ENCODE measurements around the gene CD164. TPM values are rescaled to one million over a fixed set of nuclear protein-coding genes. Genes with fewer than 3 reads are reported as not detected.

The CD164 gene
- total and polyA plus RNA-seq, 9 donors, result 129 to 215 (median 173) TPM

- Histone ChIP-seq H3K4me1 (ENCODE audit: insufficient read depth) (peaks cover 3% of the 10 kb centered on the region), H3K27ac (no peak overlapping the region), H3K9me3 (no peaks in the 10 kb centered on the region), H3K27me3 (no peaks in the 10 kb centered on the region), H3K4me3 (no peak overlapping the region), H3K36me3 (no peaks in the 10 kb centered on the region)
- TF ChIP-seq POLR2A (IDR thresholded peaks at IDR 0.05), result no peak
- no peak for TF ChIP-seq CTCF (IDR thresholded peaks at IDR 0.05)
- no peak for TF ChIP-seq EP300 (IDR thresholded peaks at IDR 0.05)
- DNase-seq, result no peak
- intact Hi-C loops (cut with DNase I), result no loop called here
- 91 to 95% (median 95%) methylated on average over 4 of the region's 4 CpGs for WGBS, 3 donors
Measured at GRCh38 chr6:109373762-109374161, 8.5 kb downstream of the CD164 start.

DNA sequence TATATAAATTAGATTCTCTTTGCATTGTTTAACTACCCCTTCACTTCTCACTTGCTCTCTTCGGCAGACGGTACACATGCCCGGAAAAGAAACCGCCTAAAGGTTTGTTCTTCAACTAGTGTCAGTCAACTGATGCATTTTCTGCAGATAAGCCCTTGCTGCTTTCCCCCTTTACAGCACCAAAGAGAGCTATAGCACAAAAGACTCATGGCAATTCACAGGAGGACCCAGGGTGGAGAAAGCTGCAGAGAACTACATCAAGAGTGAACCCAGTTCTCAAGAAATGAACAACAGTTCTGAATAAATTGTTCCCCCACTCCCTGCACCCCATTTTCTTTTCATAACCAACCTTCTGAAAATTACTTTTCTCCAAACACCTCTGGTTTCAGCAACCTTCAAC is 8.9 kb downstream of the CD164 start:
- Histone ChIP-seq H3K27ac (no peak overlapping the region), H3K9me3 (no peaks in the 10 kb centered on the region), H3K27me3 (no peaks in the 10 kb centered on the region), H3K4me3 (no peak overlapping the region), H3K36me3 (no peaks in the 10 kb centered on the region), H3K4me1 (ENCODE audit: insufficient read depth) (peaks cover 3% of the 10 kb centered on the region)
- WGBS, 3 donors, result 86 to 94% (median 92%) methylated on average over 4 of the region's 4 CpGs
- TF ChIP-seq POLR2A (IDR thresholded peaks at IDR 0.05) (no peak), EP300 (IDR thresholded peaks at IDR 0.05) (no peak), CTCF (IDR thresholded peaks at IDR 0.05) (no peak)
- DNase-seq, result no peak
- intact Hi-C loops (cut with DNase I), result no loop called here

DNA sequence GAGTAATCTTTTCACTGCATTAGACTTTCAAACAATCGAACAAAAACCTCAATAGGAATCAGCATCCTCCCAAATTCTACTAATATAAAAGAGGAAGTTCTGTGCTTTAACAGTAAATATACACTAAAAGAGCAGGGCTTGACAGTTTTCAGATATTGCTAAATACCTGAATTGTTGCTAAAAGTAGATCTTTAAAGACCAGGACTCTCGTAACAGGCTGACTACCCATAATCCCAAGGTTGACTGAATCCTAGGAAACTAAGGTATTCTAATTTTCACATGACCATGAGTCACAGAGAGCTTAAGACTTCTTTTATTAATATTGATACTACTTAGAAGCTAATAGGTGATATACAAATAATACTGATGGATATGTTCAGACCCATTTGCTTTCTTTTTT is 10.1 kb downstream of the CD164 start:
- H3K4me1 ChIP-seq (ENCODE audit: insufficient read depth), result peaks cover 3% of the 10 kb centered on the region
- H3K4me3 ChIP-seq, result no peak overlapping the region
- DNase-seq, result no peak
- intact Hi-C loops (cut with DNase I), result no loop called here
- H3K36me3 ChIP-seq, result no peaks in the 10 kb centered on the region
- TF ChIP-seq POLR2A (IDR thresholded peaks at IDR 0.05), result no peak
- TF ChIP-seq CTCF (IDR thresholded peaks at IDR 0.05), result no peak
- TF ChIP-seq EP300 (IDR thresholded peaks at IDR 0.05), result no peak
- H3K27me3 ChIP-seq, result no peaks in the 10 kb centered on the region
- no peaks in the 10 kb centered on the region for H3K9me3 ChIP-seq
- WGBS, 3 donors, result 45 to 63% (median 56%) methylated on average over 2 of the region's 2 CpGs
- no peak overlapping the region for H3K27ac ChIP-seq

DNA sequence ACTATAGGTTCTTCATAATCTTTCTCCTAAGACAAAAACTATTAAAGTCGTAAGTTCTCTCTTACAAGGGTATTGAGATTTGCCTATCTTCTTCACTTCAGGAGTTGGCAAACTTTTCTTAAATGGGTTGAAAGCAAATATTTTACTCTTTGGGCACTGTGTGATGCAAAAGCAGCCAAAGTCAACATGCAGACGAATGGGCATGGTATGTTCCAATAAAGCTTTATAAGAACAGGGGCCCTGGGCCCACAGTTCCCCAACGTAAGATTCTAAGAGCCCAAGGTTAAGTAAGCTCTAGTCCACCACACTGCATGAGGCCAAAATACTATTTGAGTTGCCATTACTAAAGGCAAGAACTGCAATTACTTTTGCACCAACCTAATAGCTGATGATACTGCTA is 11.5 kb downstream of the CD164 start:
- TF ChIP-seq POLR2A (IDR thresholded peaks at IDR 0.05), result no peak
- Histone ChIP-seq H3K4me3 (no peak overlapping the region), H3K4me1 (ENCODE audit: insufficient read depth) (peaks cover 3% of the 10 kb centered on the region), H3K27me3 (no peaks in the 10 kb centered on the region), H3K27ac (no peak overlapping the region), H3K9me3 (no peaks in the 10 kb centered on the region), H3K36me3 (no peaks in the 10 kb centered on the region)
- DNase-seq, result no peak
- intact Hi-C loops (cut with DNase I), result no loop called here
- 26 to 47% (median 37%) methylated on average over 3 of the region's 3 CpGs for WGBS, 3 donors

DNA sequence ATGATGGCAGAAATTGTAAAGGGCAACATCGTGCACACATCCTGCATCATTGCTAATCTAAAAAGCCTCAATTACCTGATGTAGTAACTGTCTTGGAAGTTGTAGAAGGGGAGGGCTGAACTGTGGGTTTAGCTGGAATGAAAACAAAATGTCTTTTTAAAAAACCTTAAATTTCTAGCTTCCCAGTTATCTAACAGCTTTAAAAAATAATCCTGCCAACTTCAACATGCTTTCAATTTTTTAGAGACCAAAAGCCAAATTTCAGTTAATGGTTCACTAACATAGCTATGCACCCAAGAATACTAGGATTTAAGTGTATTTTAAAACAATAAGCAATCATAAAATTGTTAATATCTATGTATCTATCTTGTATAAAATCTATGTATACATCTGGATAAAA is 11.9 kb downstream of the CD164 start:
- peaks cover 3% of the 10 kb centered on the region for H3K4me1 ChIP-seq (ENCODE audit: insufficient read depth)
- 11 to 15% (median 13%) methylated on average over 1 of the region's 1 CpG for WGBS, 3 donors
- TF ChIP-seq CTCF (IDR thresholded peaks at IDR 0.05), result no peak
- TF ChIP-seq EP300 (IDR thresholded peaks at IDR 0.05), result no peak
- TF ChIP-seq POLR2A (IDR thresholded peaks at IDR 0.05), result no peak
- no peaks in the 10 kb centered on the region for H3K27me3 ChIP-seq
- intact Hi-C loops (cut with DNase I), result no loop called here
- no peaks in the 10 kb centered on the region for H3K9me3 ChIP-seq
- H3K36me3 ChIP-seq, result no peaks in the 10 kb centered on the region
- no peak overlapping the region for H3K4me3 ChIP-seq
- H3K27ac ChIP-seq, result no peak overlapping the region
- DNase-seq, result no peak
